Omental fat pad (tissue), 4 donors: Measurements from ENCODE around the gene BEGAIN. TPM values are rescaled to one million over a fixed set of nuclear protein-coding genes. Genes with fewer than 3 reads are reported as not detected.

Source experiments
- ATAC-seq: fragments of 150-250 bp; one replicate; pipeline ENCODE4 v1.9.1; 2016; ENCODE audit warnings: mild to moderate bottlenecking, moderate library complexity; ENCODE audit not compliant: low FRiP score
- DNase-seq: peaks from one replicate; pipeline ENCODE4 v3.0.0-alpha.2; 2019; ENCODE audit warnings: low spot score
- total RNA-seq, 4 donors: library from RNA; depleted of rRNA; stranded (reverse); fragments of >200 nt; gene quantifications; one replicate each; pipeline ENCODE4 v1.1.0, GENCODE V29; 2016
- TF ChIP-seq, protein P1 (sequence below), 3 donors: fragments of 450-650 bp; IDR thresholded peaks; one replicate each; pipeline ENCODE4 v1.5.1; 2016 to 2017; ENCODE audit warnings: antibody characterized with exemption in 3 of 3, mild to moderate bottlenecking in 3 of 3, moderate library complexity in 2 of 3

The BEGAIN gene
- total RNA-seq, 4 donors from 2014 or later = 1.0 to 8.6 (median 1.6) TPM

DNA sequence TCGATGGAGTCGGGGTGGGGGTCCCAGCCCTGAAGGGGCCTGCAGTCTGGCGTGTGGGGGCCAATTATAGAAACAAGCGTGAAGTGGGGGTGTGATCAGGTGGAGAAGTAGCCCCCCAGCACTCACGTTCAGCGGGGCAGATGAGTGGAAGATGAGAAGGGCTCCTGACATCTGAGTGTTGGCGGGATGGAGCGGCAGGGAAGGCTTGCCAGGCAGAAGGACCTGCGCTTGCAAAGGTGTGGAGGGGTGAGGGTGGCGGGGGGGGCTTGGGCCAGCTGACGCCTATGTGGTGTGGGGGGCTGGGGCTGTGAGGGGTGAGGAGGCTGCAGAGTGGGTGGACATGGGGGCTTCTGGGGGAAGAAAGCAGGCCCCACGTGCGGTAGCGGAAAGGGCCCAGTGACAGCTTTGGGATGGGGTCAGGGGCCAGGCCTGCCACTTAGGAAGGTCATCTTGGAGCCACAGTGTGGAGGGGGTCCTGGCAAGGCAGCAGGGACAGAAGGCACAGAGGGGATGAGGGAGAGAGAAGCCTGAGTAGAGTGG is 22.2 kb upstream of the BEGAIN start:
- TF ChIP-seq, protein P1, sequence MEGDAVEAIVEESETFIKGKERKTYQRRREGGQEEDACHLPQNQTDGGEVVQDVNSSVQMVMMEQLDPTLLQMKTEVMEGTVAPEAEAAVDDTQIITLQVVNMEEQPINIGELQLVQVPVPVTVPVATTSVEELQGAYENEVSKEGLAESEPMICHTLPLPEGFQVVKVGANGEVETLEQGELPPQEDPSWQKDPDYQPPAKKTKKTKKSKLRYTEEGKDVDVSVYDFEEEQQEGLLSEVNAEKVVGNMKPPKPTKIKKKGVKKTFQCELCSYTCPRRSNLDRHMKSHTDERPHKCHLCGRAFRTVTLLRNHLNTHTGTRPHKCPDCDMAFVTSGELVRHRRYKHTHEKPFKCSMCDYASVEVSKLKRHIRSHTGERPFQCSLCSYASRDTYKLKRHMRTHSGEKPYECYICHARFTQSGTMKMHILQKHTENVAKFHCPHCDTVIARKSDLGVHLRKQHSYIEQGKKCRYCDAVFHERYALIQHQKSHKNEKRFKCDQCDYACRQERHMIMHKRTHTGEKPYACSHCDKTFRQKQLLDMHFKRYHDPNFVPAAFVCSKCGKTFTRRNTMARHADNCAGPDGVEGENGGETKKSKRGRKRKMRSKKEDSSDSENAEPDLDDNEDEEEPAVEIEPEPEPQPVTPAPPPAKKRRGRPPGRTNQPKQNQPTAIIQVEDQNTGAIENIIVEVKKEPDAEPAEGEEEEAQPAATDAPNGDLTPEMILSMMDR (IDR thresholded peaks at IDR 0.05) = no peak
- ATAC-seq = no peak
- DNase-seq = no peak

- TF ChIP-seq, protein P1 (IDR thresholded peaks at IDR 0.05) = no peak
- DNase-seq = no peak
- ATAC-seq = no peak
Observed at GRCh38 chr14:100608586-100609330, 21.5 kb upstream of the BEGAIN start.

DNA sequence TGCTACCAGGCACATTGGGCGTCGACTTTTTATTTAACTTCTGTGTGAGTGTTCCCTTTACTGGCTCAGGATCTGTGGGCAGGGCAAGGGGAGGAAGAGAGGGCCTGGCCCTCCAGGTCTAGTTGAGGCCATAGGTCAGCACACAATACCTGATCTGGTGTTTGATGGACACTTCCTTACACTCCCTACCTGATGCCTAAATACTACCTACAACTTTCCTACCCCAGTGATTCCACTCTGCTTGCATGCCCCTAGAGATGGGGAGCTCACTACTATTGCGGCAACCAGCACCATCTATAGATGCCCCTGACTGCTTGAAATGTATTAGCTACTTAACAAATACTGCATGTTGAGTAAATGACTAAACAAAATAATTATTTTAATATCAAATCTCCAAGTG is 20.8 kb upstream of the BEGAIN start:
- DNase-seq = no peak
- TF ChIP-seq, protein P1 (IDR thresholded peaks at IDR 0.05) = no peak

GRCh38 chr14:100607611-100607956 is 20.4 kb upstream of the BEGAIN start:
- TF ChIP-seq, protein P1 (IDR thresholded peaks at IDR 0.05) = no peak
- ATAC-seq = no peak
- DNase-seq = no peak

More for the DNA sequence above, 20.8 kb upstream of the BEGAIN start:
- ATAC-seq = no peak

- TF ChIP-seq, protein P1 (IDR thresholded peaks at IDR 0.05) = no peak
- no peak for ATAC-seq
- DNase-seq = no peak
Observed at GRCh38 chr14:100606687-100607610, 19.7 kb upstream of the BEGAIN start.

DNA sequence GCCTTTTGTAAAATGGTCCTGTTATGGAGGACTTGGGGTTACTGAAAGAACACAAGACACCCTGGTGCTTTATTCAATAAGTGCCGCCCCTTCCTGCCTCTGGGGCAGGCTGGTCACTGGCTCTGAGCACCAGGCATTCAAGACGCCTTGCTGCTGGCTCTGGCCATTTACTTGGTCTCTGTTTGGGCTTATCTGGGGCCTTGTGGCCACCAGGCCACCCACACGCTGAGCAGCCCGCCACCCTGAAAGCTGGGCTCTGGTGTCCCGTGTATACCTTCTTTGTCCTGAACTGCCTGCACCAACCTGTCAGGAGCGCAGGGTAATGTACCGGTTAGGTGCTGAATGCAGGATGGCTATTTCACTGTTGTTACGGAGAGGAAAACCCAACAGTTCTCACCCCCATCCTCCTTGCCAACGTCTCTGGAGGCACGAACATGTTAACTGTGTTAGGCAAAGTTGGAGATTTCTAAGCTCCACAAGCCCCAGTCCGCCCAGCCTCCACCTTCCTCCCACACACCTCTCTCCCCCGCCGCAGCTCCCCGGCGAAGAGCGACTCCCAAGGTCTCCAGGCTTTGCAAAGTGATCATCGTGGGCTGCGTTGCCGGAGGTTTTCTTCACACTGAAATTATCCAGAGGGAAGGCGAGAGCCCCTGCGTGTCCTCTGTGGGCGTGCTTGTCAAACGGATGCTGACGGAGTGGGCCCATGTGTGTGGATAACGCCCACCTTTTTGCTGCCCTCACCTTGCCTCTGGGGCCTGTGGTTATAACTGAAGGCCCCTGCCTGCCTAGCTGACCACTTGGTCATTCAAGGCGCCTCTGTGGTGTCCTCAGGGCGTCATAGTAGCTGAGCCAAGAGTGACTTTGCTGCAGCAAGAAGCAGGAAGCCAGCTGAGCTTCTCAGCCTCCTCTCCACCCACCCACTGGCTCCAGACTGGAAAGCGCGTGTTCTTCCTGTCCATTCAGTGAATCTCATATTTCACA is 18.8 kb upstream of the BEGAIN start:
- DNase-seq = no peak
- ATAC-seq = peak; percentile 65
- TF ChIP-seq, protein P1 (IDR thresholded peaks at IDR 0.05) = no peak
